Thoracic aorta (tissue), 2 donors: ENCODE results near the gene TRNT1. TPM values are rescaled to one million over a fixed set of nuclear protein-coding genes. Genes with fewer than 3 reads are reported as not detected.

Experiments
- ATAC-seq: fragments of 150-250 bp; one replicate; pipeline ENCODE4 v1.8.0; 2017; ENCODE audit warnings: low read depth; ENCODE audit not compliant: insufficient number of reproducible peaks, low FRiP score
- DNase-seq: peaks from one replicate; pipeline ENCODE4 v3.0.0-alpha.2; 2020; ENCODE audit warnings: low spot score
- H3K27ac ChIP-seq, 2 donors: fragments of 200-600 bp; sonication (generic); 1 replicate in 1 of 2; 2 replicates in 1 of 2; pipeline ENCODE4 v1.5.1; 2016; ENCODE audit warnings: mild to moderate bottlenecking in 2 of 2, moderate library complexity in 2 of 2
- H3K27me3 ChIP-seq: fragments of 200-600 bp; sonication (generic); replicated peaks from 2 replicates; pipeline ENCODE4 v1.6.0; 2016; ENCODE audit warnings: mild to moderate bottlenecking; ENCODE audit not compliant: insufficient read depth
- H3K36me3 ChIP-seq: fragments of 200-600 bp; sonication (generic); one replicate; pipeline ENCODE4 v1.5.1; 2016
- H3K4me1 ChIP-seq, 2 donors: fragments of 200-600 bp; sonication (generic); 1 replicate in 1 of 2; 2 replicates in 1 of 2; pipeline versions ENCODE4 v1.5.1 to v1.6.0; 2016; ENCODE audit warnings: low read depth in 2 of 2, mild to moderate bottlenecking in 1 of 2; ENCODE audit not compliant: control insufficient read depth in 1 of 2
- H3K4me3 ChIP-seq: fragments of 200-600 bp; sonication (generic); 2 replicates; pipeline ENCODE4 v1.5.1; 2016; ENCODE audit warnings: mild to moderate bottlenecking
- H3K9me3 ChIP-seq: fragments of 200-600 bp; sonication (generic); 2 replicates; pipeline ENCODE4 v1.5.1; 2016
- CTCF ChIP-seq: fragments of 200-600 bp; sonication (generic); IDR thresholded peaks from one replicate; pipeline ENCODE4 v1.5.1; 2019; ENCODE audit warnings: antibody characterized with exemption
- total RNA-seq, 2 donors: library from RNA; depleted of rRNA; stranded (reverse); fragments of >200 nt; gene quantifications; one replicate each; pipeline versions ENCODE4 v1.1.0 to v1.2.3, GENCODE V29; 2016

TRNT1 gene
- total RNA-seq, 2 donors from 2014 or later, result 21.9 to 23.8 TPM

- no peaks in the 10 kb centered on the region for H3K36me3 ChIP-seq
- DNase-seq, result no peak
- TF ChIP-seq CTCF, result no peak
These were observed 58.1 kb downstream of the TRNT1 start for GRCh38 chr3:3184876-3185275.

GRCh38 chr3:3189102-3189727, 62.5 kb downstream of the TRNT1 start:
- H3K27me3 ChIP-seq, result no peaks in the 10 kb centered on the region
- no peaks in the 10 kb centered on the region for H3K36me3 ChIP-seq
- no peak overlapping the region for H3K27ac ChIP-seq
- no peaks in the 10 kb centered on the region for H3K4me1 ChIP-seq
- H3K9me3 ChIP-seq, result peaks cover 8% of the 10 kb centered on the region
- DNase-seq (no peak), ATAC-seq (no peak)
- H3K4me3 ChIP-seq, result no peak overlapping the region
- no peak for TF ChIP-seq CTCF

More at GRCh38 chr3:3184876-3185275, 58.1 kb downstream of the TRNT1 start:
- no peaks in the 10 kb centered on the region for H3K27me3 ChIP-seq
- no peaks in the 10 kb centered on the region for H3K4me1 ChIP-seq
- peaks cover 8% of the 10 kb centered on the region for H3K9me3 ChIP-seq
- no peak overlapping the region for H3K27ac ChIP-seq
- ATAC-seq, result no peak
- no peak overlapping the region for H3K4me3 ChIP-seq

- no peak for DNase-seq
- Histone ChIP-seq H3K9me3 (peaks cover 8% of the 10 kb centered on the region), H3K4me3 (no peak overlapping the region), H3K27me3 (no peaks in the 10 kb centered on the region), H3K4me1 (no peaks in the 10 kb centered on the region), H3K36me3 (no peaks in the 10 kb centered on the region), H3K27ac (no peak overlapping the region)
- no peak for TF ChIP-seq CTCF
- ATAC-seq, result no peak
These were observed 63.2 kb downstream of the TRNT1 start for GRCh38 chr3:3189961-3190360.

- no peak for ATAC-seq
These were observed 65.0 kb downstream of the TRNT1 start for GRCh38 chr3:3191675-3192285.

GRCh38 chr3:3192286-3192675, 65.5 kb downstream of the TRNT1 start:
- H3K27ac ChIP-seq, result no peak overlapping the region
- TF ChIP-seq CTCF, result no peak
- H3K27me3 ChIP-seq, result no peaks in the 10 kb centered on the region
- no peaks in the 10 kb centered on the region for H3K9me3 ChIP-seq
- no peak overlapping the region for H3K4me3 ChIP-seq
- H3K4me1 ChIP-seq, result no peaks in the 10 kb centered on the region
- DNase-seq, result no peak
- H3K36me3 ChIP-seq, result no peaks in the 10 kb centered on the region
- ATAC-seq, result no peak

More at GRCh38 chr3:3191675-3192285, 65.0 kb downstream of the TRNT1 start:
- no peak for TF ChIP-seq CTCF
- H3K4me3 ChIP-seq, result no peak overlapping the region
- H3K36me3 ChIP-seq, result no peaks in the 10 kb centered on the region
- no peak for DNase-seq
- H3K27ac ChIP-seq, result no peak overlapping the region
- peaks cover 2% of the 10 kb centered on the region for H3K9me3 ChIP-seq
- no peaks in the 10 kb centered on the region for H3K4me1 ChIP-seq
- no peaks in the 10 kb centered on the region for H3K27me3 ChIP-seq
